NOMO-1 (cell line): Measurements from ENCODE around the gene RERE.
"Not testable (repeated sequence)": the region's sequence is repeated elsewhere in the genome, so short reads cannot be mapped to it uniquely, and the experiment has no call there.

Experiments used
- DNase-seq, 2 experiments: peaks; one replicate each; lab custom pipeline; 2025; ENCODE audit not compliant: unreplicated experiment in 2 of 2; lab: John Stamatoyannopoulos, UW

The RERE gene

DNA sequence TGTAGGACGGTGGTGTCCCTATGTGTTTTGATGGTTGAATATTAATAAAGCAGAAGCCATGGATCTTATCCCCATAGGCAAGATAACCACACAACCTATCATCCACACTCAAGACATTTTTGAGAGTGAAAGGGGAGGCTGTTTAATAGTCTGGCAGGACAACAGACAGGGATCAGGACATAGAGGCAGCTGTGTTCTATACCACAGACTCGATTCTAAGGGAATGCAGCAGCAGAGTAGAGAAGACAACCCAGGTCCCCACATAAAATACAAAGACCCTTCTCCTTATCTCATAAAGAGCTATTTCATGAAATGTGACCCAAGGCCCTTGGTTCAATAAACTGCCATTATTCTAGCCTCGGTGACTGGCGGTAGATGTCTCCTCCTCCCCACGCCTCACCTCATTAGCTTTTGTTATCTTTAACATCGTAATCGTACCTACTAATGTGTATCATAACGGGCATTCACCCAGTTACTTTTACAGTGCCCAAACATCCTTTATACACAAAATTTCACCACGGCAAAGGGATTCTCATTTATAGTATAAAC lies 196.3 kb downstream of the RERE start:
- DNase-seq, result not testable (repeated sequence)

GRCh38 chr1:8619917-8620502 lies 197.4 kb downstream of the RERE start:
- DNase-seq, result not testable (repeated sequence)

DNA sequence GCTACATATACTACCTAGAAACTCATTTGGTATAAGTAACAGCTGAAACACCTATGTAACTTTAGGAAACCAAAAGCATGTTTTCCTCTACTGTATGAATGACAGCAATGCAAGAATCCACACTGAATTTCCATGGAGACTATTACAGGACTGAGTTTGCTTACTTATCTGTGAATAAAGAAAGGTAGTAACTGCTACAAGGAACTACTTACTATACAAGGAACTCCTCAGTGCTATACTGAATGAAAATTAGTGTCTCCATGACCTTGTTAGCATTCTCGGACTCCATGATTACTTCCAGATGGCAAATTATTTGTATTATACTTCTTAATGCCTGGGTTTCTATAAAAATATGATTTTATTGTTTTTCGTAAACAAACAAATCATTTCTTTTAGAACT lies 198.0 kb downstream of the RERE start:
- DNase-seq, result not testable (repeated sequence)

DNA sequence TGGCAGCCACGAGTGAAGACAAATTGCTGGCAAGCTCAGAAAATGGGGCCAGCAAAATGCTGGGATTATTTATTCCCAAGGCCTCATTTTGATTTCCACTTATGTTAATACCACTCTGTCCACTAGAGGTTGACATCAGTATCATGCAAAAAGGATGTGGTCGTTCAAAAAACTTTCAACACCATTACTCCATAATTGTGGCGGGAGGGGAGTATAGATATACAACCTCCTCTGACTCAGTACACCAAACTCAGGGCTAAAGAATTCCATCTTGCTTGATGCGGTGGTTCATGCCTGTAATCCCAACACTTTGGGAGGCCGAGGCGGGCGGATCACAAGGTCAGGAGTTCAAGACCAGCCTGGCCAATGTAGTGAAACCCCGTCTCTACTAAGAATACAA lies 200.6 kb downstream of the RERE start:
- DNase-seq, result peak in 1 of 2 experiments; percentile 15

DNA sequence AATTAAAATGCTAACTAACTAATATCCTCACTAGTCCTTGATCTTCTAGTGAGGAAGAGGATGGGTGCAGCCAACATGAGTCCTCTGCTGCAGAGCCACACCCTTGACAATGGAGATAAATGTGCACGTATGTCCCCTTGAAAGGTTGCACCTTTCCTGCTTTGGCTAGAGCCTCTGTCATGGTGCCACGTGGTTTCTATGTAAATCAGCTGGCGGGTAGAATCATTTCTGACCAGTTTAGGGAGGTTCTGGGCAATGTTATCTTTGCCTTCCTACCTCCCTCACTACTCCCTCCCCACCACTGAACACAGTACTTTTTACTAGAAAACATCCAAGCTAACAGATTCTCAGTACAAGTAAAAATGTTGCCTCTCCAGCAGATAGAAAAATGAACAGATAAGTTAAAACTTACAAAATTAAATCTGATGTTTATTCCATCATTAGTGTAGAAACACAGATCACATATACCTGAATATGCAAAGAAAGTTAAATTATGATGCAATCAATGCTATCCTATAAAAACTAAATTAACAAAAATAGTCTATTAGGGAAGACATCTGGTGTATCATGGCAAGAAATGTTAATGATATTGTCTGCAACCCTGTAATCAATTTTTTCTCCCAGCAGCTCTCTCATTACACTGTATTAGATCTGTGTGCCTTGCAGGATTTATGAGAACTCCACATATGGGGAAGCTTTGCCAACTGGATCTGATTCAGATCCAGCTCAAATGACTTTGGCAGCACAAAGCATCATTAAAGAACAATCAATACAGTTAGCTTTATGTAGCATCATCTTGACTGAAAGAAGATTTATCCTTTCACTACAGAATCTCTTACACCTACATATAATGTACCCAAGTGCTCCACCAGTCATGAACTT lies 205.6 kb downstream of the RERE start:
- not testable (repeated sequence) for DNase-seq

GRCh38 chr1:8607906-8608305 lies 209.5 kb downstream of the RERE start:
- DNase-seq, result no peak

GRCh38 chr1:8604041-8604945 lies 213.1 kb downstream of the RERE start:
- no peak for DNase-seq

GRCh38 chr1:8603220-8603616 lies 214.2 kb downstream of the RERE start:
- no peak for DNase-seq

GRCh38 chr1:8602471-8603219 lies 214.8 kb downstream of the RERE start:
- DNase-seq, result no peak

GRCh38 chr1:8600336-8600735 lies 217.1 kb downstream of the RERE start:
- no peak for DNase-seq

DNA sequence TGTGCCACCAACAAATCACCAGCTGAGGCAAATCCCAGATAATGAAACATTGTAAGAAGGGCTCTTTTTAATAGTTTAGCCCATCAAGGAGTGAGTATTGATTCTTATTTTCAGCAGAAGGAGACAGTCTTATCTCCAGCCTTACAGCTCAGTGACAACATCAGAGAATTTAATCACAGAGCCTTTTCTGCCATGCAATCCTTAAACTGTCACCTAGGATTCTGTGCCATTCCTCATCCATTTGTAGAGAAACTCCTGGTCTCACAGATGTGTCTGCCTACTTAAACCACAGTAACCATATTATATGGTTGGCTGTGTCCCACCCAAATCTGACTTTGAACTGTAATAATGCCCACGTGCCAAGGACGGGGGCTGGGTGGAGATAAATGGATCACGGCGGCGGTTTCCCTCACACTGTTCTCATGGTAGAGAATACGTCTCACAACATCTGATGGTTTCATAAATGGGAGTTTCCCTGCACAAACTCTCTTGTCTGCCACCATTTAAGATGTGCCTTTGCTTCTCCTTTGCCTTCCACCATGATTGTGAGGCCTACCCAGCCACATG lies 217.7 kb downstream of the RERE start:
- no peak for DNase-seq

DNA sequence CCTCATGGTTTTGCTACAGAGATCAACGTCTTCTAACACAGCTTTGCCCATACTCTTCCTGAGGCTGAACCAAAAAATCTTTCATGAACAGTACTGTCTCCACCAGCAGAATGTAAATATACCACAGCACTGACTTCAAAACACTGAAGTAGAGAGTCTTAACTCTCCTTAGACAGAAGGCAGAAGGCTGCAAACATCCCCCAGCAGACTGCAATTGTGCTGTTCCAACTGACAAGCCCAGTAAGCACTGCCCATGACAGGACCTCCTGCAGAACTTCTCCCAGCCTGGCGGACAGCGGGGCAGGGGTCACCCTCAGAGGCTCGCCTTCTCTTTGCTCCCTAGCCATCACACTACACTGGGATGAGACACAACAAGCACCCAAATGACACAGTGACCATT lies 218.7 kb downstream of the RERE start:
- no peak for DNase-seq

GRCh38 chr1:8598060-8598724 lies 219.2 kb downstream of the RERE start:
- no peak for DNase-seq

GRCh38 chr1:8597455-8597854 lies 220.0 kb downstream of the RERE start:
- no peak for DNase-seq

DNA sequence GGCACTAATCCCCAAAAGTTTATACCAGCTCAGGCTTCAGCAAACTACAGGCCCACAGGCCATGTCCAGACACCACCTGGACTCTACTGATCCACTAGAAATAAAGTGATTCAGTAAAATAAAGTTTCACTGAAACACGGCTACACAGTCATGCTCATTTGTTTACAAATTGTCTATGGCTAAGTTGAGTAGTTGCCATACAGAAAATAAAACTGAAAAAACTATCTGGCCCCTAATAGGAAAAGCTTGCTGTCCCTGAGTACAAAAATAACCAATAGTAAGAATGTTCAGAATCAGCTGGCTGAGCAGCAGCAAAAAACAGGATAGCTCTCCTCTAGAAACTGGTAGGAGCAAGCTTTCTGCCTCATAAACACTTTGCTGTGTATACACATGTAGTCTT lies 221.5 kb downstream of the RERE start:
- no peak for DNase-seq

GRCh38 chr1:8595332-8595731 lies 222.1 kb downstream of the RERE start:
- DNase-seq, result no peak

DNA sequence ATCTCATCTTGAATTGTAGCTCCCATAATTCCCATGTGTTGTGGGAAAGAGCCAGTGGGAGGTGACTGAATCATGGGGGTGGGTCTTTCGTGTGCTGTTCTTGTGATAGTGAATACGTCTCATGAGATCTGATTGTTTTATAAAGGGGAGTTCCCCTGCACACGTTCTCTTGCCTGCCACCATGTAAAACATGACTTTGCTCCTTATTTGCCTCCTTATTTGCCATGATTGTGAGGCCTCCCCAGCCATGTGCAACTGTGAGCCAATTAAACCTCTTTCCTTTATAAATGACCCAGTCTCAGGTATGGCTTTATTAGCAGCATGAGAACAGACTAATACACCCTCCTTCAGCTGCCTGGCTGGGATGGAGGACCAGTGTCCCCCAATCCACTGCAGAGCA lies 224.1 kb downstream of the RERE start:
- not testable (repeated sequence) for DNase-seq

DNA sequence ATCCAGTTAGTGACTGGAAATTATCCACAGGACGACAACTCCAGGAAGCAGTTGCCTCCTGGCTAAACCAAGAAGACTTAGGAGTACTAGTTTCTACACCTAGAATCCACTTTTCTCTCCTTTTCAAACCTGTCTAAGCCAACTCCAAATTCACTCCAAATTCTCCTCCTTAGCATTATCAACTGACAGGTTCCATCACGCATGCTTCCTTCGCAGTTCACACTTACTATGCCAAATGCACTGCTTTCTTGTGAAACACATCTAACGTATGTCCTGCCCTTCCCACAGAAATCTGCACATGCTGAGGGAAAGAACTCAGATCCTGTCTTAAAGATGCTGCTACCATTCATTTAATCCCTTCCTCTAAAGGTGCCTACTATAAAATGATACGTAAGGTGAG lies 225.9 kb downstream of the RERE start:
- DNase-seq, result no peak

DNA sequence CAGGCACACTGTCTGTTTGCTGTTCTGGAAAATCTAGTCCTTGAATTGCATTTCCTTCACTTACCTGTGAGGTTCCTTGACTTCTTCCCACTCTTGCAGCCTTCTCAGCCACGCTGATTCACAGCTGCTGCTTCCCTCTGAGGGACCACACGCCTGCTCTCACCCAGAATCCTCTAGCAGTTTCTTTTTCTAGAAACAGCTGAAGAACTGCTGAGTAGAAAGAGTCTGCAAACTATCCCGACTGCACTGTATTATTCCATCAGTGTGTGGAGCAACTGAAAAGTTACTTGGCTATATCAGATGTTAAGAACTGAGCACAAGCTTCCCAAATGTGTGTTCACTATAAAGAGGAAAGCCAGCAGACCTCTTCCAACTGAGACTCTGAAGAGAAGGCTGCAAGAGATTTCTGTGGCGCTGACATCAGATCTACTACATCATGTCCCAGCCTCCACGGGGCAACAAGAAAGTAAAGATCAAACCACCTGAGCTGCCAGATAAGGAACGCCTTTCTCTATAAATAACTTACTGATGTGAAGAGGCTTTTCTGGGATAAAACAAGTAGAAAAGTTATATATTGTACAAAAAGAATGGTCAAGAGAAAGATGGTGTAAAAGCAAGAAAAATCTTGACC lies 226.6 kb downstream of the RERE start:
- no peak for DNase-seq
